Ovary (tissue), 9 donors: ENCODE measurements around the gene SLC35C1. TPM values are rescaled to one million over a fixed set of nuclear protein-coding genes. Genes with fewer than 3 reads are reported as not detected.

Source experiments
- DNase-seq, 5 donors: peaks; one replicate each; pipeline ENCODE4 v3.0.0-alpha.2; 2019 to 2020
- H3K27ac ChIP-seq, 2 donors: fragments of 200-600 bp; one replicate each; pipeline versions ENCODE4 v1.5.1 to v1.8.0; 2019 to 2022
- H3K27me3 ChIP-seq: fragments of 200-600 bp; one replicate; pipeline ENCODE4 v1.8.0; 2022
- H3K36me3 ChIP-seq: fragments of 200-600 bp; sonication (generic); one replicate; pipeline ENCODE4 v1.5.1; 2019
- H3K4me1 ChIP-seq: one replicate; pipeline ENCODE4 v1.8.1; 2013; ENCODE audit warnings: mild to moderate bottlenecking, moderate library complexity; ENCODE audit not compliant: insufficient read depth
- H3K4me3 ChIP-seq: fragments of 200-600 bp; sonication (generic); one replicate; pipeline ENCODE4 v1.5.1; 2017
- H3K9me3 ChIP-seq, 2 donors: fragments of 200-600 bp in 1 of 2; sonication (generic) in 1 of 2; one replicate each; pipeline versions ENCODE4 v1.5.1 to v1.8.1; 2013 to 2019; ENCODE audit warnings: mild to moderate bottlenecking in 1 of 2, moderate library complexity in 1 of 2
- CTCF ChIP-seq, 3 donors: fragments of 450-650 bp in 2 of 3; fragments of 200-600 bp in 1 of 3; IDR thresholded peaks; one replicate each; pipeline versions ENCODE4 v1.5.1 to v1.8.0; 2016 to 2022; ENCODE audit warnings: antibody characterized with exemption in 3 of 3, mild to moderate bottlenecking in 1 of 3
- EP300 ChIP-seq: sonication (generic); formaldehyde crosslinking; IDR thresholded peaks from one replicate; pipeline ENCODE4 v1.6.1; 2017; ENCODE audit warnings: antibody characterized with exemption
- POLR2A ChIP-seq: fragments of 450-650 bp; IDR thresholded peaks from one replicate; pipeline ENCODE4 v1.6.1; 2017; ENCODE audit warnings: antibody characterized with exemption, mild to moderate bottlenecking, moderate library complexity
- WGBS, 3 donors: extraction: QIAGEN DNeasy Blood & Tissue Kit in 1 of 3; methylation state at CpG; one replicate each; pipeline versions ENCODE4 v1.1.5 to v1.1.7; 2013 to 2017; 5-methylcytosine and 5-hydroxymethylcytosine counted together
- intact Hi-C, 4 donors: fragments of 100-400 bp; cut with DNase I; formaldehyde crosslinking; loops; one replicate each; pipeline versions ENCODE4 v1.11.0 to v1.15.1; 2022 to 2023
- polyA plus RNA-seq, 2 donors: library from polyadenylated mRNA; stranded (reverse); fragments of 200-250 nt in 1 of 2; fragments of 350-450 nt in 1 of 2; fragmentation: Illumina TruSeq in 1 of 2; extraction: RNeasy Lipid Tissue Mini Kit (QIAGEN cat#74804) in 1 of 2; gene quantifications; one replicate each; pipeline ENCODE4 v1.2.3, GENCODE V29; 2013 to 2014
- total RNA-seq, 7 donors: library from RNA; depleted of rRNA in 2 of 7; stranded (reverse); fragments of >200 nt in 2 of 7; fragmentation: NEBNext Ultra II Directional in 3 of 7; extraction: Animal tissue kit (Norgen Biotek cat#: 25700) in 3 of 7; gene quantifications; one replicate each; pipeline versions ENCODE4 v1.1.0 to v1.2.4, GENCODE V29; 2016 to 2023
- donor health status: DM: no; HTN: no; CAD: no; lungs with moderate emphysema.
- donor health status: DM: no; HTN: no; CAD: no.
- donor health status: Bipolar disorder and iron deficiency.
- donor health status: DM: yes; HTN: yes; CAD: no.
- donor health status: DM: no; HTN: no; CAD: no.
- donor health status: DM: yes; HTN: yes; CAD: no.

The SLC35C1 gene
- total and polyA plus RNA-seq, 9 donors = 5.9 to 13.8 (median 9.6) TPM

GRCh38 chr11:45812581-45813548 is 7.9 kb downstream of the SLC35C1 start:
- H3K27me3 ChIP-seq = no peaks in the 10 kb centered on the region
- H3K27ac ChIP-seq = no peak overlapping the region
- no peaks in the 10 kb centered on the region for H3K36me3 ChIP-seq
- TF ChIP-seq POLR2A (no peak), EP300 (no peak), CTCF (IDR thresholded peaks at IDR 0.05) (no peak)
- no peaks in the 10 kb centered on the region for H3K4me1 ChIP-seq
- no peaks in the 10 kb centered on the region for H3K9me3 ChIP-seq
- H3K4me3 ChIP-seq = no peak overlapping the region
- peak in 1 of 5 donors; percentile 20 for DNase-seq
- intact Hi-C loops = no loop called here
- 73 to 76% (median 75%) methylated on average over 7 of the region's 7 CpGs for WGBS, 3 donors

GRCh38 chr11:45815747-45816146 is 10.8 kb downstream of the SLC35C1 start:
- no peak for TF ChIP-seq EP300
- no peak for TF ChIP-seq POLR2A
- TF ChIP-seq CTCF (IDR thresholded peaks at IDR 0.05) = no peak
- no peaks in the 10 kb centered on the region for H3K27me3 ChIP-seq
- no peak overlapping the region for H3K27ac ChIP-seq

GRCh38 chr11:45816614-45817013 is 11.7 kb downstream of the SLC35C1 start:
- 37 to 41% (median 40%) methylated on average over 3 of the region's 3 CpGs for WGBS, 3 donors

More at GRCh38 chr11:45815747-45816146, 10.8 kb downstream of the SLC35C1 start:
- no peaks in the 10 kb centered on the region for H3K36me3 ChIP-seq
- no peaks in the 10 kb centered on the region for H3K9me3 ChIP-seq
- 76 to 87% (median 83%) methylated on average over 3 of the region's 3 CpGs for WGBS, 3 donors
- no peaks in the 10 kb centered on the region for H3K4me1 ChIP-seq
- peak in 1 of 5 donors; percentile 3 for DNase-seq
- no peak overlapping the region for H3K4me3 ChIP-seq
- intact Hi-C loops = no loop called here

GRCh38 chr11:45817191-45817590 is 12.2 kb downstream of the SLC35C1 start:
- Histone ChIP-seq H3K4me3 (no peak overlapping the region), H3K27ac (no peak overlapping the region), H3K9me3 (no peaks in the 10 kb centered on the region), H3K4me1 (no peaks in the 10 kb centered on the region), H3K36me3 (no peaks in the 10 kb centered on the region), H3K27me3 (no peaks in the 10 kb centered on the region)
- peak in 1 of 5 donors; percentile 21 for DNase-seq
- WGBS, 3 donors = 96% methylated on average over 7 of the region's 7 CpGs
- TF ChIP-seq CTCF (IDR thresholded peaks at IDR 0.05) (no peak), EP300 (no peak), POLR2A (no peak)
- intact Hi-C loops = no loop called here

More at GRCh38 chr11:45816614-45817013, 11.7 kb downstream of the SLC35C1 start:
- no peak overlapping the region for H3K4me3 ChIP-seq
- H3K9me3 ChIP-seq = no peaks in the 10 kb centered on the region
- DNase-seq = peak in 1 of 5 donors; percentile 29
- intact Hi-C loops = no loop called here
- TF ChIP-seq CTCF (IDR thresholded peaks at IDR 0.05) (no peak), POLR2A (no peak), EP300 (no peak)
- no peaks in the 10 kb centered on the region for H3K27me3 ChIP-seq
- no peaks in the 10 kb centered on the region for H3K4me1 ChIP-seq
- H3K36me3 ChIP-seq = no peaks in the 10 kb centered on the region
- H3K27ac ChIP-seq = no peak overlapping the region
